Measurements from ENCODE around the gene TTC39A.

DNA sequence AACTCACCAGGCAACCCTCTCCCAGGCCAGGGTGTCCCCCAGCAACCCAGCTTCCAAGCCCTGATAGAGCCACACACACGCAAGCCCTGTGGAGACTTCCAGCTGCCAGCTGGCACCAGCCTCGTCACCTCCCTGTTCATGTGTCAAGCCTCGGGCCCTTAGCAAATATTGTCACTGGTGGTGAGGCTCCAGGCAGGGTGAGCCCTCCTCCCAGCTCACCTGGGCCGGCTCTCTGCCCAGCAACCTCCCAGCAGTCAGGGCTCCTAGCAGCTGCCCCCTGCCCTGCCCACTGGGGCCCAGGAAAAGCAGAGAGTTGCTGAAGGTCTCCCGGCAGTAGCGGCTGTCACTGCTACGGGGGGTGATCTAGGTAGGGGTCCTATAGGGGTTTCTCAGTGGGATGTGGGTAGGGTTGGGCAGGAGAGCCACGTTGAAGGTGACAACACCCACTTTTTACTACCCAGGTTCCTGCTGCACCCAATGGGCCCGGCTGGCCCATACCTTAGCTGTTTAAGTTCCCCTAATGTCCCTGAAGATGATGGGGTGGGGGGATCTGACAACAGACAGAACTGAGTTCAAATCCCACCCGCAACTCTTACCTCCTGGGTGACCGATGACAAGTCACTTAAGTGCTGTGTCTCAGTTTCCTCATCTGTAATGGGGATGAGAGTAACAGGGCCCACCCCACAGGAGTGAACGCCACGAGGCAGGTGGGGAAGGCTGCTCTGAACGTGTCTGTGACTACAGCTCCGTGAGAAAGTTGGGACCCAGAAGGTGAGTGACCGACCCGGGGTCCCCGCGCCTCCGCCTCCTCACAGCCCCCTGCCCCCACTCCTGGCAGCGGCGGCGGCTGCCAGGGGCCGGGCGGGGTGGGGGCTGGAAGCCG, 678 bp downstream of the TTC39A start:
- TF ChIP-seq, protein P1, sequence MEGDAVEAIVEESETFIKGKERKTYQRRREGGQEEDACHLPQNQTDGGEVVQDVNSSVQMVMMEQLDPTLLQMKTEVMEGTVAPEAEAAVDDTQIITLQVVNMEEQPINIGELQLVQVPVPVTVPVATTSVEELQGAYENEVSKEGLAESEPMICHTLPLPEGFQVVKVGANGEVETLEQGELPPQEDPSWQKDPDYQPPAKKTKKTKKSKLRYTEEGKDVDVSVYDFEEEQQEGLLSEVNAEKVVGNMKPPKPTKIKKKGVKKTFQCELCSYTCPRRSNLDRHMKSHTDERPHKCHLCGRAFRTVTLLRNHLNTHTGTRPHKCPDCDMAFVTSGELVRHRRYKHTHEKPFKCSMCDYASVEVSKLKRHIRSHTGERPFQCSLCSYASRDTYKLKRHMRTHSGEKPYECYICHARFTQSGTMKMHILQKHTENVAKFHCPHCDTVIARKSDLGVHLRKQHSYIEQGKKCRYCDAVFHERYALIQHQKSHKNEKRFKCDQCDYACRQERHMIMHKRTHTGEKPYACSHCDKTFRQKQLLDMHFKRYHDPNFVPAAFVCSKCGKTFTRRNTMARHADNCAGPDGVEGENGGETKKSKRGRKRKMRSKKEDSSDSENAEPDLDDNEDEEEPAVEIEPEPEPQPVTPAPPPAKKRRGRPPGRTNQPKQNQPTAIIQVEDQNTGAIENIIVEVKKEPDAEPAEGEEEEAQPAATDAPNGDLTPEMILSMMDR (optimal IDR thresholded peaks at IDR 0.05 in 1 of 3, IDR thresholded peaks at IDR 0.05 in 1 of 3, conservative IDR thresholded peaks at IDR 0.05 in 1 of 3; ENCODE audit: extremely low read depth in 1 of 3, insufficient read depth in 2 of 3, low read length in 3 of 3): no peak
- TF ChIP-seq EZH2 (IDR thresholded peaks at IDR 0.05; ENCODE audit: low read length): peak; percentile 63

Data from keratinocyte (primary cell).